Liver (tissue), 9 donors: Measurements from ENCODE around the gene LRRC25. TPM values are rescaled to one million over a fixed set of nuclear protein-coding genes. Genes with fewer than 3 reads are reported as not detected.

Experiments
- DNase-seq: peaks from one replicate; pipeline ENCODE4 v3.0.0-alpha.2; 2017; ENCODE audit warnings: low spot score
- H3K27ac ChIP-seq, 2 donors: one replicate each; pipeline ENCODE4 v1.7.0; 2013; ENCODE audit warnings: inconsistent platforms in 2 of 2, low read length in 2 of 2, control low read depth in 1 of 2, low read depth in 1 of 2, mild to moderate bottlenecking in 1 of 2
- H3K27me3 ChIP-seq, 4 donors: one replicate each; pipeline versions ENCODE4 v1.6.1 to v1.7.0; 2013; ENCODE audit warnings: low read length in 3 of 4, inconsistent platforms in 1 of 4, mild to moderate bottlenecking in 1 of 4, moderate library complexity in 1 of 4; ENCODE audit not compliant: control insufficient read depth in 4 of 4, insufficient read depth in 4 of 4
- H3K36me3 ChIP-seq, 4 donors: one replicate each; pipeline versions ENCODE4 v1.6.1 to v1.7.0; 2013; ENCODE audit warnings: low read length in 3 of 4, mild to moderate bottlenecking in 3 of 4, low read depth in 1 of 4, moderate library complexity in 1 of 4; ENCODE audit not compliant: control insufficient read depth in 4 of 4, insufficient read depth in 3 of 4
- H3K4me1 ChIP-seq, 4 donors: one replicate each; pipeline versions ENCODE4 v1.6.1 to v1.7.0; 2013; ENCODE audit warnings: low read length in 3 of 4, mild to moderate bottlenecking in 3 of 4, moderate library complexity in 1 of 4; ENCODE audit not compliant: control insufficient read depth in 4 of 4, insufficient read depth in 4 of 4
- H3K4me3 ChIP-seq, 3 donors: one replicate each; pipeline versions ENCODE4 v1.6.1 to v1.7.0; 2013; ENCODE audit warnings: low read length in 3 of 3, control low read depth in 1 of 3, low read depth in 1 of 3, mild to moderate bottlenecking in 1 of 3
- H3K9ac ChIP-seq, 2 donors: one replicate each; pipeline ENCODE4 v1.7.0; 2013; ENCODE audit warnings: low read length in 2 of 2, mild to moderate bottlenecking in 2 of 2, moderate library complexity in 2 of 2, control low read depth in 1 of 2, low read depth in 1 of 2
- H3K9me3 ChIP-seq, 4 donors: one replicate each; pipeline versions ENCODE4 v1.6.1 to v1.7.0; 2013; ENCODE audit warnings: low read length in 3 of 4; ENCODE audit not compliant: control insufficient read depth in 4 of 4
- ATF3 ChIP-seq: IDR thresholded peaks from 2 replicates; pipeline ENCODE4 v1.6.1; 2016; ENCODE audit warnings: antibody characterized with exemption
- CTCF ChIP-seq: fragments of 150-350 bp; IDR thresholded peaks from 2 replicates; pipeline ENCODE4 v1.5.1; 2017; ENCODE audit warnings: improper control_type of control experiment, low read depth, low read length; ENCODE audit not compliant: missing input control
- EGR1 ChIP-seq, 2 donors: IDR thresholded peaks; 2 replicates each; pipeline ENCODE4 v1.6.1; 2016 to 2018; ENCODE audit warnings: antibody characterized with exemption in 2 of 2, low read depth in 2 of 2
- FOXA1 ChIP-seq: IDR thresholded peaks from 2 replicates; pipeline ENCODE4 v1.6.1; 2016; ENCODE audit warnings: antibody characterized with exemption
- FOXA2 ChIP-seq: IDR thresholded peaks from 2 replicates; pipeline ENCODE4 v1.6.1; 2016; ENCODE audit warnings: antibody characterized with exemption
- GABPA ChIP-seq, 2 donors: IDR thresholded peaks in 1 of 2; conservative IDR thresholded peaks in 1 of 2; 2 replicates each; pipeline ENCODE4 v1.6.1; 2016; ENCODE audit warnings: antibody characterized with exemption in 2 of 2, mild to moderate bottlenecking in 1 of 2, moderate library complexity in 1 of 2
- HNF4A ChIP-seq, 2 donors: conservative IDR thresholded peaks; 2 replicates each; pipeline ENCODE4 v1.6.1; 2016; ENCODE audit warnings: antibody characterized with exemption in 2 of 2, mild to moderate bottlenecking in 2 of 2
- HNF4G ChIP-seq: IDR thresholded peaks from 2 replicates; pipeline ENCODE4 v1.6.1; 2016; ENCODE audit warnings: antibody characterized with exemption
- JUND ChIP-seq, 2 donors: IDR thresholded peaks; 2 replicates each; pipeline ENCODE4 v1.6.1; 2016; ENCODE audit warnings: antibody characterized with exemption in 2 of 2
- MAX ChIP-seq: IDR thresholded peaks from 2 replicates; pipeline ENCODE4 v1.6.1; 2016; ENCODE audit warnings: antibody characterized with exemption
- NR2F2 ChIP-seq: IDR thresholded peaks from 2 replicates; pipeline ENCODE4 v1.6.1; 2016; ENCODE audit warnings: antibody characterized with exemption
- RAD21 ChIP-seq, 2 donors: IDR thresholded peaks; 2 replicates each; pipeline ENCODE4 v1.6.1; 2016; ENCODE audit warnings: antibody characterized with exemption in 2 of 2, mild to moderate bottlenecking in 2 of 2
- REST ChIP-seq: IDR thresholded peaks from 2 replicates; pipeline ENCODE4 v1.6.1; 2016; ENCODE audit warnings: antibody characterized with exemption, mild to moderate bottlenecking
- RXRA ChIP-seq, 2 donors: IDR thresholded peaks; 2 replicates each; pipeline ENCODE4 v1.6.1; 2017 to 2018; ENCODE audit warnings: antibody characterized with exemption in 2 of 2, mild to moderate bottlenecking in 1 of 2
- SP1 ChIP-seq: IDR thresholded peaks from 2 replicates; pipeline ENCODE4 v1.6.1; 2018; ENCODE audit warnings: antibody characterized with exemption, mild to moderate bottlenecking
- TAF1 ChIP-seq: conservative IDR thresholded peaks from 2 replicates; pipeline ENCODE4 v1.6.1; 2016; ENCODE audit warnings: antibody characterized with exemption, mild to moderate bottlenecking
- YY1 ChIP-seq: IDR thresholded peaks from 2 replicates; pipeline ENCODE4 v1.6.1; 2016; ENCODE audit warnings: antibody characterized with exemption, mild to moderate bottlenecking
- ZBTB33 ChIP-seq: IDR thresholded peaks from 2 replicates; pipeline ENCODE4 v1.6.1; 2016; ENCODE audit warnings: antibody characterized with exemption
- WGBS: extraction: QIAGEN DNeasy Blood & Tissue Kit; methylation state at CpG from one replicate; pipeline ENCODE4 v1.1.7; 2013; 5-methylcytosine and 5-hydroxymethylcytosine counted together
- polyA plus RNA-seq, 2 donors: library from polyadenylated mRNA; stranded (reverse) in 1 of 2; unstranded in 1 of 2; fragments of 200-250 nt in 1 of 2; fragments of >200 nt in 1 of 2; fragmentation: Nextera tagmentation in 1 of 2; extraction: Ambion mirVana in 1 of 2; gene quantifications; one replicate each; pipeline versions ENCODE4 v1.2.1 to v1.2.3, GENCODE V29; 2013 to 2015
- total RNA-seq, 2 donors: library from RNA; depleted of rRNA; stranded (reverse); fragments of >200 nt; gene quantifications; one replicate each; pipeline ENCODE4 v1.2.3, GENCODE V29; 2014
- donor health status: healthy.
- donor health status: healthy.
- donor health status: healthy.
- donor health status: healthy.
- donor health status: healthy.

Gene LRRC25
- total and polyA plus RNA-seq, 4 donors: 2.3 to 13.4 (median 6.9) TPM

GRCh38 chr19:18377026-18377425 is 20.4 kb downstream of the LRRC25 start:
- no peak for DNase-seq
- 41% methylated on average over 6 of the region's 6 CpGs for WGBS
- Histone ChIP-seq H3K27ac (peak overlapping the region; percentile 60 to 81), H3K9me3 (no peaks in the 10 kb centered on the region), H3K4me1 (peaks cover 10 to 43% (median 24%) of the 10 kb centered on the region in 4 donors), H3K27me3 (no peaks in the 10 kb centered on the region), H3K36me3 (no peaks in the 10 kb centered on the region), H3K4me3 (no peak overlapping the region), H3K9ac (no peak overlapping the region)
- peak; percentile 38 for TF ChIP-seq NR2F2
- peak; percentile 86 to 91 for TF ChIP-seq RXRA (IDR thresholded peaks at IDR 0.05)
- peak; percentile 43 for TF ChIP-seq MAX
- peak; percentile 94 to 96 for TF ChIP-seq JUND (IDR thresholded peaks at IDR 0.05)
- peak; percentile 42 for TF ChIP-seq REST
- TF ChIP-seq CTCF: no peak
- TF ChIP-seq YY1: peak; percentile 40
- TF ChIP-seq FOXA2: peak; percentile 35
- TF ChIP-seq ZBTB33: peak; percentile 40
- no peak for TF ChIP-seq GABPA (IDR thresholded peaks at IDR 0.05 in 1 of 2, conservative IDR thresholded peaks at IDR 0.05 in 1 of 2)
- TF ChIP-seq HNF4G: no peak
- TF ChIP-seq SP1: peak; percentile 66
- TF ChIP-seq TAF1: no peak
- TF ChIP-seq FOXA1: no peak
- TF ChIP-seq HNF4A (conservative IDR thresholded peaks at IDR 0.05): peak; percentile 59 to 62
- TF ChIP-seq RAD21 (IDR thresholded peaks at IDR 0.05): peak in 1 of 2 donors; percentile 22
- peak; percentile 47 to 84 for TF ChIP-seq EGR1 (IDR thresholded peaks at IDR 0.05; ENCODE audit: low read depth in 2 of 2)
- TF ChIP-seq ATF3: peak; percentile 70
